Stimulated activated CD4-positive, alpha-beta T cell treated with anti-CD3 and anti-CD28 coated beads, Interleukin-1b, Interleukin-23, amount 100 ng/mL, for 48 hours (primary cell): Measurements from ENCODE around the gene SARS1.
A peak's percentile ranks its signal among the peaks of the same experiment; 100 is the strongest.
"Not testable (repeated sequence)": the region's sequence is repeated elsewhere in the genome, so short reads cannot be mapped to it uniquely, and the experiment has no call there.

Source experiments
- DNase-seq: peaks from one replicate; pipeline ENCODE4 v3.0.0-alpha.2; 2020

The SARS1 gene, protein sequence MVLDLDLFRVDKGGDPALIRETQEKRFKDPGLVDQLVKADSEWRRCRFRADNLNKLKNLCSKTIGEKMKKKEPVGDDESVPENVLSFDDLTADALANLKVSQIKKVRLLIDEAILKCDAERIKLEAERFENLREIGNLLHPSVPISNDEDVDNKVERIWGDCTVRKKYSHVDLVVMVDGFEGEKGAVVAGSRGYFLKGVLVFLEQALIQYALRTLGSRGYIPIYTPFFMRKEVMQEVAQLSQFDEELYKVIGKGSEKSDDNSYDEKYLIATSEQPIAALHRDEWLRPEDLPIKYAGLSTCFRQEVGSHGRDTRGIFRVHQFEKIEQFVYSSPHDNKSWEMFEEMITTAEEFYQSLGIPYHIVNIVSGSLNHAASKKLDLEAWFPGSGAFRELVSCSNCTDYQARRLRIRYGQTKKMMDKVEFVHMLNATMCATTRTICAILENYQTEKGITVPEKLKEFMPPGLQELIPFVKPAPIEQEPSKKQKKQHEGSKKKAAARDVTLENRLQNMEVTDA

GRCh38 chr1:109213824-109214693 is at the start of gene SARS1:
SARS1 (plus strand) TSS chr1:109213918; CDS start chr1:109213993, 75 bp downstream.
- peak; percentile 86 for DNase-seq

- no peak for DNase-seq
Observed at GRCh38 chr1:109164538-109164937, 49.2 kb upstream of the SARS1 start.

DNA sequence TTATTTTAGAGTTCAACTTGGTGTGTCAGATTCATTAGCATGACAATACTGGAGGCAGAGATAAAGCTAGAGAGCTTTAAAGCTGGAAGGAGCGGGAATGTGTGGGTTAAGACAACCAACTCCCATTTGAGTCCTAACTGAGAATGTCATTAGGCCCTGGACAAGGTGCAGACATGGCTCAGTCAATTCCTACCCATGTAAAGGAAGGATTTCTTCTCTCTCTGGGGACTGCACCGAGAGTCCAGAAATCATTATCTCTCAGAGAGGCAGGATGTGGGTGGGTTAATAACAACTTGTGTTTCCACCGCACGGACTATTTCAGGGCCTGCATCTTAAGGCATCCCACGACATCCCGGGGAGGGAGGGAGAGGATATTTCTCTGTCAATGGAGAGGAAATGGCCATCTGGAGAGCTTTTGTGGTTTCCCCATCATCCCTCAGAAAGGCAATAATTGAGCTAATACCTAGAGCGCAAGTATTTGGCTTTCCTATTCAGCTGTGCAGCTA is 46.7 kb upstream of the SARS1 start:
- DNase-seq: no peak

- no peak for DNase-seq
Observed at GRCh38 chr1:109170035-109170764, 43.5 kb upstream of the SARS1 start.

DNA sequence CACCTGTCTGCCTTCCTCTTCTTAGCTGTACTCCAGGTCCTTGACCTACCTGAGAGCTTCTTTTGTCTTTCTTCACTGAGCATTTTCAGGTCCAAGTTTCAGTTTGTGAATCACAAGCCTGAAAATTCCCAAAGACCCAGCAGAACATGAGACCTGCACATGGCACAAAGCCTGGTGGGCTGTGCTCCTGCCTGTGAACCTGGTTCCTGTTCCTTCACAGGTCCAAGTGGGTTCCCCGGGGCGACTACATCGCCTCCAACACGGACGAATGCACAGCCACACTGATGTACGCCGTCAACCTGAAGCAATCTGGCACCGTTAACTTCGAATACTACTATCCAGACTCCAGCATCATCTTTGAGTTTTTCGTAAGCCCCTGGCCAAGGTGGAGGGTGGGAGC is 42.1 kb upstream of the SARS1 start:
- DNase-seq: no peak

DNA sequence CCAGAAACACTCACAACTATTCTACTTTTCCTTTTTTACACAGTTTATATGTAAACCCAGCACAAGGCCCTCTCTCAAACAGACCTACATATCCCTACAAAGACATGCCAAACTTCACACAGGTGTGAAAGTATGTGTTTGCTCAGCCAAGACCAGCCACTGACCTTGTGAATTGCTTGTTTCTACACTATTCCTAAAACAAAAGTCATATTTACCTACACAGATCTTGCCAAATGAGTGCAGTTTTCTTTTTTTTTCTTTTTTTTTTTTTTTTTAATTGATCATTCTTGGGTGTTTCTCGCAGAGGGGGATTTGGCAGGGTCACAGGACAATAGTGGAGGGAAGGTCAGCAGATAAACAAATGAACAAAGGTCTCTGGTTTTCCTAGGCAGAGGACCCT is 37.4 kb upstream of the SARS1 start:
- not testable (repeated sequence) for DNase-seq

DNA sequence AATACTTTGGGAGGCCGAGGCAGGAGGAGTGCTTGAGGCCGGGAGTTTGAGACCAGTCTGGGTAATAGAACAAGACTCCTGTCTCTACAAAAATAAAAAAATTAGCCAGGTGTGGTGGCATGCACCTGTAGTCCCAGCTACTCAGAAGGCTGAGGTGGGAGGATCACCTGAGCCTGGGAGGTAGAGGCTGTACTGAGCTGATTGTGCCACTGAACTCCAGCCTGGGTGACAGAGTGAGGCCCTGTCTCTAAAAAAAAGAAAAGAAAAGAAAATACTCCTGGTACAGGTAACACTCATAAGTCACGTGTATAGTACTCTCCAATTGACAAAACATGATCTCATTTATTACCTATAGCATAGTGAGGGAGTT is 33.0 kb upstream of the SARS1 start:
- DNase-seq: not testable (repeated sequence)

GRCh38 chr1:109181085-109181806 is 32.5 kb upstream of the SARS1 start:
- DNase-seq: no peak

DNA sequence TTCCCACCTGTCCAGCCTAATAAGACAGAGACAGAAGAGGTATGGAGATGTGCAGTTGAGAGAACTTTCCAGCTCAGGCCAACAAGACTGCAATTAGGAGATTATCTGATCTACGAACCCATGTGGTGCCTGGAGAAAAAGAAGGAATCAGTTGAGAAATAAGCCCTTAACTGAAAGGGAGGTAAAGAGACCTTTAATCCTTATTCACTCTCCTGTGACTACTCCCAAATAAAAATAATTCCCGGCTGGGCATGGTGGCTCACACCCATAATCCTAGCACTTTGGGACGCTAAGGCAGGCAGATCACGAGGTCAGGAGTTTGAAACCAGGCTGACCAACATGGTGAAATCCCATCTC is 31.9 kb upstream of the SARS1 start:
- no peak for DNase-seq

- DNase-seq: no peak
Observed at GRCh38 chr1:109183058-109183738, 30.5 kb upstream of the SARS1 start.

DNA sequence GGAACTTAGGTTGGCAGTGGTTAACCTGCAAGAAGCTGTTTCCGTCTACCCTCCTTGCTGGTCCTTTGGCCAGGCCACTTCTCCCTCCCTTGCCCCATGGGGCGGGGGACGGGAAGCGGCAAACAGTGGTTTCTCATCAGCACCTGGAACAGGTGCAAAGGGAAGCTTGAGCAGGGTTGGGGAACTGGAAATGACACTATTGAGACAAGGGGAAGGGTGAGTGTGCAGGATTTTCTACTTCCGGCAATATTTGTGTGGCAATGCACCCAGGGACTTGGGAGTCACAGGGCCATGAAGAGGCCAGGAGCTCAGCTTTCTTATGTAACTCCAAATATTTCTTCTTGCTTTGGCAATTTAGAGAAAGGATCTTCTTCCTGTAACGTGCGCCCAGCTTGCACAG is 29.0 kb upstream of the SARS1 start:
- DNase-seq: no peak

- no peak for DNase-seq
Observed at GRCh38 chr1:109185357-109185756, 28.4 kb upstream of the SARS1 start.

DNA sequence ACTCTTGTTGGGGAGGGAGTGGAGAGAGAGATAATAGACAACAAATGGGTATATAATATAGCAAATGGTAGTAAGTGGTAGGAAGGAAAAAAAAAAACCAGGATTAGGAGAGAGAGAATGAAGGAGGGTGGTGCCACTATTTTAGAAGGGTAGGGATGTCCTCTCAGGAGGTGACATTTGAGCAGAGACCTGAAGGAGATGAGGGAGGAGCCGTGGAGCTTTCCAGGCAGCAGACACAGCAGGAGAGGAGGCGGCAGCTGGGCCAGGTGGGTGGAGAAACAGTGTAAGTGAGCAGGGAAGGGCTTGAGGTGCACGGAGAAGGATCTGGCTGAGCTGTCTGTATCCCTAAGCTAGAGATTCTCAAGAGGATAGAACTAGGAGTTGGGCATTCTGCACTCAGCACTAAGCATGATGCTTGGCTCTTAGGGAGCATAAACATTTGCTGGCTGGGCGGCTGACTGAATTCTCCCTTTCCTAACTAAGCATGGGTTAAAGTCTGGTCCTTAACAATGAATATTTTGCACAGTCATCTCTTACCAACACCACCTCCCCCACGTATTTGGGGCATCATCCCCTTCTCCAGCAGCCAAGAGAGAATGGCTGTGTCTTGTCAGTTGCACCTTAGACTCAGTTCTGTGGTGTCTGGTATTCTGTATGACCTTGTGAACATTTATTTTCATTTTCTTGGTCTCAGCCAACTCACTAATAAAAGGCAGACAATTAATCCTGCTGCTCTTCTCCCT is 27.6 kb upstream of the SARS1 start:
- DNase-seq: no peak

GRCh38 chr1:109186733-109187086 is 27.0 kb upstream of the SARS1 start:
- no peak for DNase-seq

- DNase-seq: no peak
Observed at GRCh38 chr1:109187127-109187526, 26.6 kb upstream of the SARS1 start.

- no peak for DNase-seq
Observed at GRCh38 chr1:109188200-109188599, 25.5 kb upstream of the SARS1 start.

- no peak for DNase-seq
Observed at GRCh38 chr1:109188781-109189180, 24.9 kb upstream of the SARS1 start.

DNA sequence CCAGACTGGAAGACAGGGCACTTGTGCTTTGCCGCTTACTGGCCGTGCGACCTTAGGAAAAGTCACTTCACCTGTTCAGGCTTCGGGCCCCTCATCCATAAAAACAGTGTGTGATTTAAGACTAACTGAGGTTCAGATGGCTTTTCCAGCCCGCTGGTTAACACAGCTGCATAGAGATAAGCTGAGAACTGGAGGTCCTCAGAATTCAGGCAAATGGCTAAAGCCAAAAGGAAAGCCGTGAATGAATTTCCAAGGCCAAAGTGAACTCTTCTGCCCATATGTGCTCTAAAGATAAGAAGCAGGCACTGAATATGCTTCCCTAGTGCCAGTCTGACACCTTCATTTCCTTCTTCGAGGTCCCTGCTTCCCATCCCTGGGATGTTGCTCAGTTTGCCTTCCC is 23.5 kb upstream of the SARS1 start:
- no peak for DNase-seq

- no peak for DNase-seq
Observed at GRCh38 chr1:109191377-109191776, 22.3 kb upstream of the SARS1 start.

- no peak for DNase-seq
Observed at GRCh38 chr1:109191891-109192290, 21.8 kb upstream of the SARS1 start.

DNA sequence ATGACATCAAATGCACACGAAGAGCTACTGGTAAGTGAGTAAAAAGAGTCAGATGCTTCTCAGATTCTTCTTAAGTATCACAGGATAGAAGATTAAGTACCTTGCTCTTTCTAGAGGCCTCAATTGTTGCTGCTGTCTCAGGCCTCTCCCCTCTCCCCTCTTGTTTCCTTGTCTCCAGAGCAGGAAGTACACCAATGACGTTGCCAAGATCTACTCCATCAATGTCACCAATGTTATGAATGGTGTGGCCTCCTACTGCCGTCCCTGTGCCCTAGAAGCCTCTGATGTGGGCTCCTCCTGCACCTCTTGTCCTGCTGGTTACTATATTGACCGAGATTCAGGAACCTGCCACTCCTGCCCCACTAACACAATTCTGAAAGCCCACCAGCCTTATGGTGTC is 21.3 kb upstream of the SARS1 start:
- DNase-seq: no peak
